ENCODE results near the gene ZNF512B.

- TF ChIP-seq POLR2A (IDR thresholded peaks at IDR 0.05) (no peak), CTCF (IDR thresholded peaks at IDR 0.05) (peak in 3 of 6 experiments; percentile 19 to 38 (median 31))
Measured at GRCh38 chr20:63955281-63955826, 14.4 kb downstream of the ZNF512B start.
